CD4-positive, alpha-beta T cell (primary cell): ENCODE measurements around the gene SULT1C3. TPM values are rescaled to one million over a fixed set of nuclear protein-coding genes. Genes with fewer than 3 reads are reported as not detected.

ENCODE experiments used
- ATAC-seq: fragments of 200-7000 bp; cut with Tn5 transposase; one replicate; pipeline ENCODE4 v1.10.0; 2022; ENCODE audit warnings: mild to moderate bottlenecking; ENCODE audit not compliant: poor library complexity
- CTCF ChIA-PET: fragments of 350-600 bp; sonication (Branson Sonifier 250); formaldehyde crosslinking; loops from one replicate; lab custom pipeline; 2021; ENCODE audit warnings: antibody characterized with exemption, inconsistent platforms; lab: Charles Lee
- POLR2A ChIA-PET: fragments of 350-600 bp; sonication (Branson Sonifier 250); formaldehyde crosslinking; loops from one replicate; lab custom pipeline; 2021; ENCODE audit warnings: antibody characterized with exemption, inconsistent platforms; lab: Charles Lee
- DNase-seq, 14 experiments: peaks; one replicate each; pipeline ENCODE4 v3.0.0-alpha.2; 2013 to 2020; ENCODE audit warnings: mixed read lengths in 2 of 14
- H3K27ac ChIP-seq, 2 donors: one replicate each; pipeline versions ENCODE4 v1.5.1 to v1.7.0; 2013; ENCODE audit warnings: low read length in 2 of 2, low read depth in 1 of 2, mild to moderate bottlenecking in 1 of 2
- H3K27me3 ChIP-seq, 2 experiments: 1 replicate in 1 of 2; 2 replicates in 1 of 2; pipeline versions ENCODE4 v1.6.1 to v1.7.0; 2013; ENCODE audit warnings: low read length in 2 of 2, control low read depth in 1 of 2, mild to moderate bottlenecking in 1 of 2, moderate library complexity in 1 of 2; ENCODE audit not compliant: insufficient read depth in 2 of 2, control insufficient read depth in 1 of 2
- H3K36me3 ChIP-seq: one replicate; pipeline ENCODE4 v1.6.1; 2013; ENCODE audit warnings: low read length, control low read depth; ENCODE audit not compliant: insufficient read depth
- H3K4me1 ChIP-seq: one replicate; pipeline ENCODE4 v1.6.1; 2013; ENCODE audit warnings: low read length, control low read depth; ENCODE audit not compliant: insufficient read depth
- H3K4me3 ChIP-seq: one replicate; pipeline ENCODE4 v1.5.1; 2013; ENCODE audit warnings: mild to moderate bottlenecking, low read length, moderate library complexity
- H3K9me3 ChIP-seq, 2 experiments: 1 replicate in 1 of 2; 2 replicates in 1 of 2; pipeline versions ENCODE4 v1.6.1 to v1.7.0; 2013; ENCODE audit warnings: low read length in 2 of 2, mild to moderate bottlenecking in 2 of 2, control low read depth in 1 of 2, moderate library complexity in 1 of 2; ENCODE audit not compliant: control insufficient read depth in 1 of 2, insufficient read depth in 1 of 2
- H3K27ac Mint-ChIP-seq: one replicate; pipeline ENCODE4 v1.8.0; 2020; ENCODE audit warnings: mixed read lengths
- H3K27me3 Mint-ChIP-seq: one replicate; pipeline ENCODE4 v1.8.0; 2021; ENCODE audit warnings: mixed read lengths
- H3K36me3 Mint-ChIP-seq: one replicate; pipeline ENCODE4 v1.8.0; 2021; ENCODE audit warnings: low read depth, mixed read lengths
- H3K4me1 Mint-ChIP-seq: one replicate; pipeline ENCODE4 v1.8.0; 2021; ENCODE audit warnings: low read depth, mixed read lengths
- H3K4me3 Mint-ChIP-seq: one replicate; pipeline ENCODE4 v1.8.0; 2020; ENCODE audit warnings: mild to moderate bottlenecking, mixed read lengths
- H3K9me3 Mint-ChIP-seq: one replicate; pipeline ENCODE4 v1.8.0; 2020; ENCODE audit warnings: mixed read lengths
- CTCF ChIP-seq: fragments of 200-600 bp; IDR thresholded peaks from one replicate; pipeline ENCODE4 v1.8.0; 2022; ENCODE audit warnings: antibody characterized with exemption, mild to moderate bottlenecking
- intact Hi-C, 2 experiments: fragments of 100-400 bp; cut with DNase I in 1 of 2; cut with micrococcal nuclease in 1 of 2; formaldehyde crosslinking; loops; one replicate each; pipeline versions ENCODE4 v1.15.1 to v1.9.0; 2023 to 2025; cut with DNase I, micrococcal nuclease
- total RNA-seq, 174 experiments: library from RNA in 2 of 174; stranded (reverse) in 2 of 174; gene quantifications; one replicate each; pipeline ENCODE4 v1.2.3 and lab custom pipeline; 2021 to 2026

The SULT1C3 gene
- total RNA-seq, 2 experiments from 2014 or later, result not detected

DNA sequence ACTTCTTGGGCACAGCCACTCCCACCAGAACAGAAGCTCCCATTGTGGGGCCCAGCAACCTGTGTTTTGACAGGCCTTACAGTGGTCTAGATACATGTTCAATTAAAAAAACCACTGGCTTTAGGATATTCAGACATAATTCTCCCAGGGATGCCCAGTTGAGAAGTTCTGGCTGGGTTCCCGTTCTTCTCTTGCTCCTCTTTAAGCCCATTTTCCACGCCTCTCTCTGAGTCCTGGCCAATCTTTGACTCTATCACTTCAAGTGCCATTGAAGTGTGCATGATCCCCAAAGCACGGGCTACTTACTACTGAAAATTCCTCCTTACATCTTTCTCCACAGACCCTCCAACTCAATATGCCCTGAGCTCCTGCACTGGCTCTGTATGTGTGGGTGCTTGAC, 17.5 kb upstream of the SULT1C3 start:
- DNase-seq (no peak), ATAC-seq (no peak)
- no peaks in the 10 kb centered on the region for H3K36me3 ChIP-seq
- no peak overlapping the region for H3K4me3 ChIP-seq
- no peaks in the 10 kb centered on the region for H3K36me3 Mint-ChIP-seq
- H3K27ac Mint-ChIP-seq, result no peak overlapping the region
- H3K27me3 ChIP-seq, result peaks cover 0 to 6% of the 10 kb centered on the region in 2 experiments
- H3K27me3 Mint-ChIP-seq, result peaks cover 4% of the 10 kb centered on the region
- ChIA-PET POLR2A (no interaction called here), CTCF (no interaction called here)
- no peaks in the 10 kb centered on the region for H3K4me1 Mint-ChIP-seq
- H3K27ac ChIP-seq, result no peak overlapping the region
- H3K4me3 Mint-ChIP-seq, result no peak overlapping the region
- intact Hi-C loops, result no loop called here
- no peaks in the 10 kb centered on the region for H3K4me1 ChIP-seq
- peaks cover 12% of the 10 kb centered on the region for H3K9me3 Mint-ChIP-seq
- no peak for TF ChIP-seq CTCF
- peaks cover 8 to 9% of the 10 kb centered on the region in 2 experiments for H3K9me3 ChIP-seq

GRCh38 chr2:108223573-108223972, 16.2 kb upstream of the SULT1C3 start:
- no peaks in the 10 kb centered on the region for H3K4me1 ChIP-seq
- CTCF ChIA-PET, result no interaction called here
- DNase-seq, result no peak
- intact Hi-C loops, result no loop called here
- Mint-ChIP-seq H3K4me3 (no peak overlapping the region), H3K4me1 (no peaks in the 10 kb centered on the region), H3K27me3 (peaks cover 4% of the 10 kb centered on the region), H3K27ac (no peak overlapping the region), H3K9me3 (peaks cover 12% of the 10 kb centered on the region), H3K36me3 (no peaks in the 10 kb centered on the region)
- peaks cover 0 to 6% of the 10 kb centered on the region in 2 experiments for H3K27me3 ChIP-seq
- peaks cover 8 to 9% of the 10 kb centered on the region in 2 experiments for H3K9me3 ChIP-seq
- no peak overlapping the region for H3K27ac ChIP-seq
- no peak for ATAC-seq
- H3K36me3 ChIP-seq, result no peaks in the 10 kb centered on the region
- TF ChIP-seq CTCF, result no peak
- no peak overlapping the region for H3K4me3 ChIP-seq
- POLR2A ChIA-PET, result no interaction called here

DNA sequence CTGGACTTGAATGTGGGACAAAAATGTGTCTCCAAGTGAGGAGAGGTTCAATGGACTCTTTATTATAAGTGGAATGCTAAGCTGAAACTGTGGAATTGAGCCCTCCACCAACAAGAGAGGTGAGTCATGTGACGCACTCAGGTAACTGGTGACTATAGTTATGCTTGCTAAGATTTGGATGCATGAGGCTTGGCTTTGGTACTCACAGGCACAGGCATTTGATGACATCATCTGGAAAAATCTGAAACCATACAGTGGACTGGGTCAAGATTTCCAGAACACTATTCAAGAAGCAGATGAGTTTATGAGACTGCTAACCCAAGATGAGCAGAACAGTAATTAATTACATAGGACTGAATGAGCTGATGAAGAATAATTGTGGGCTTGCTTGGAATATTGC, 15.7 kb upstream of the SULT1C3 start:
- Mint-ChIP-seq H3K9me3 (peaks cover 12% of the 10 kb centered on the region), H3K4me3 (no peak overlapping the region), H3K4me1 (no peaks in the 10 kb centered on the region), H3K27me3 (peaks cover 4% of the 10 kb centered on the region), H3K36me3 (no peaks in the 10 kb centered on the region), H3K27ac (no peak overlapping the region)
- H3K4me3 ChIP-seq, result no peak overlapping the region
- CTCF ChIA-PET, result no interaction called here
- ATAC-seq, result no peak
- DNase-seq, result no peak
- intact Hi-C loops, result no loop called here
- TF ChIP-seq CTCF, result no peak
- POLR2A ChIA-PET, result no interaction called here
- peaks cover 0 to 6% of the 10 kb centered on the region in 2 experiments for H3K27me3 ChIP-seq
- H3K9me3 ChIP-seq, result peaks cover 8 to 9% of the 10 kb centered on the region in 2 experiments
- H3K4me1 ChIP-seq, result no peaks in the 10 kb centered on the region
- no peak overlapping the region for H3K27ac ChIP-seq
- H3K36me3 ChIP-seq, result no peaks in the 10 kb centered on the region
